ENCODE measurements around the gene ARFRP1. TPM values are rescaled to one million over a fixed set of nuclear protein-coding genes. Genes with fewer than 3 reads are reported as not detected.

ARFRP1 gene
- total RNA-seq, 1 donor from 2014 or later, result 46.5 TPM

- ATAC-seq, result no peak
- intact Hi-C loops (cut with micrococcal nuclease), result no loop called here
- no peak for DNase-seq
Observed at GRCh38 chr20:63744574-63745423, 37.0 kb upstream of the ARFRP1 start.

DNA sequence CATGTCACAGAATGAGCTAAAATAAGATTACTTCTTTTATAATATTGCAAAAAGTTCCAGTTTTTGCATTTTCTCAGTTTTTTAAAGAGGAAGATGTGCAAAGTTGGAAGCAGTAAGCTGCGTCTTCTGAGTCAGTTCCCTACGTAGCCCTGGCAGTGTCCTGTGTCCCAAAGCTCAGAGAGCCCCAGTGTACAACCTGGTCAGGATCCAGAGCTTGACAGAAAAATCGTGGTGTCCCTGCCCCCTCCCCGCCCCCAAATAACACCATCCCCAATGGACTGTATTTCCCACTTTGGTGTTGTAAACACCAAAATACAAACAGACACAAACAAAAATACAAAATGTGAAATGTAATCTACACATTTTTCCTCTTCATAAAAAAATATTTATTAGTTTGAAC lies 36.4 kb upstream of the ARFRP1 start:
- intact Hi-C loops (cut with micrococcal nuclease), result no loop called here
- no peak for ATAC-seq
- DNase-seq, result no peak

GRCh38 chr20:63743210-63743970 lies 35.6 kb upstream of the ARFRP1 start:
- no peak for ATAC-seq
- intact Hi-C loops (cut with micrococcal nuclease), result no loop called here
- DNase-seq, result no peak

GRCh38 chr20:63742381-63743024 lies 34.7 kb upstream of the ARFRP1 start:
- DNase-seq (no peak), ATAC-seq (no peak)
- intact Hi-C loops (cut with micrococcal nuclease), result no loop called here

DNA sequence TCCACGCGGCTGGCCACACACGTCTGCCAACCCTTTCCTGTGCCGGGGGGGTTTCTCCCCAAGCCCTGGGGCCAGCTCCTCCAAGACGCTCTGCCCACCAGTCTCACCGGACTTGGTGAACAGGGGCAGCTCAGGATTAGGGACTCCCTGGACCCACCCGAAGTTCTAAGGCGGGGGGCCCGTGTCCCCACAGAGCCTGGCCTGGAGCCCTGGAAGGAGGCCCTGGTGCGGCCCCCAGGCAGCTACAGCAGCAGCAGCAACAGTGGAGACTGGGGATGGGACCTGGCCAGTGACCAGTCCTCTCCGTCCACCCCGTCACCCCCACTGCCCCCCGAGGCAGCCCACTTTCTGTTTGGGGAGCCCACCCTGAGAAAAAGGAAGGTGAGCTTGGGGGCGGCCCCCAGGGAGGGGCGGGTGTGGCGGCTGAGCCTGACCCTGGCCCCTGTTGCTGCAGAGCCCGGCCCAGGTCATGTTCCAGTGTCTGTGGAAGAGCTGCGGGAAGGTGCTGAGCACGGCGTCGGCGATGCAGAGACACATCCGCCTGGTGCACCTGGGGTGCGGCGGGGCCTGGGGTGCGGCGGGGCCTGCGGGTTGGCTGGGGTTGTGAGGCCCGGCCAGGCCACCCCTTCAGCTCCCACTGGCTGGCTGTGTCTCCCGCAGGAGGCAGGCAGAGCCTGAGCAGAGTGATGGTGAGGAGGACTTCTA lies 34.1 kb upstream of the ARFRP1 start:
- ATAC-seq, result no peak
- no peak for DNase-seq
- intact Hi-C loops (cut with micrococcal nuclease), result no loop called here

- intact Hi-C loops (cut with micrococcal nuclease), result no loop called here
- DNase-seq (no peak), ATAC-seq (no peak)
Observed at GRCh38 chr20:63741354-63741675, 33.5 kb upstream of the ARFRP1 start.

GRCh38 chr20:63740627-63741353 lies 33.0 kb upstream of the ARFRP1 start:
- DNase-seq, result peak; percentile 97
- ATAC-seq, result peak; percentile 80
- intact Hi-C loops (cut with micrococcal nuclease), result no loop called here

DNA sequence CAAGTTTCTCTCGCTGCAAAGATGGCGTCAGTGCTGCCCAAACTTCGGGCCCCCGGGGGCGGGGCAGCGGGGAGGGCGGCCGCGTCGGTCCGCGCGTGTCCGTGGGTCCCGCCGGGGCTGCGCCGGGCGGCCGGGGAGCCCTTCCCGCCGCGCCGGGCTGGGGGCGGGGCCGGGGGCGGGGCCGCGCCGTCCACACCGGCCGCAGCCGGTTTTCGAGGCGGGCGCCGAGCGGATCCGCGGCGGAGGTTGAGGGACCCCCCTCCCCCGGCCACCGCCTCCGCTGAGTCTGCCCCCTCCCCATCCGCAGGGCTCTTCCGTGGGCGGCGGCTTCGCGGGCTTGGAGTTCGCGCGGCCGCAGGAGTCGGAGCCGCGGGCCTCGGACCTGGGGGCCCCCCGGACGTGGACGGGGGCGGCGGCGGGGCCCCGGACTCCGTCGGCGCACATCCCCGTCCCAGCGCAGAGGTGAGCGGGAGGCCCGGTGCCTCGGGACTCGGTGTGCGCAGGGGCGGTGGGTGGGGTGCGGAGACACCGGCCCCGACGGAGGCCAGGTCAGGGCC lies 32.4 kb upstream of the ARFRP1 start:
- DNase-seq, result peak; percentile 78
- peak; percentile 11 for ATAC-seq
- intact Hi-C loops (cut with micrococcal nuclease), result no loop called here

DNA sequence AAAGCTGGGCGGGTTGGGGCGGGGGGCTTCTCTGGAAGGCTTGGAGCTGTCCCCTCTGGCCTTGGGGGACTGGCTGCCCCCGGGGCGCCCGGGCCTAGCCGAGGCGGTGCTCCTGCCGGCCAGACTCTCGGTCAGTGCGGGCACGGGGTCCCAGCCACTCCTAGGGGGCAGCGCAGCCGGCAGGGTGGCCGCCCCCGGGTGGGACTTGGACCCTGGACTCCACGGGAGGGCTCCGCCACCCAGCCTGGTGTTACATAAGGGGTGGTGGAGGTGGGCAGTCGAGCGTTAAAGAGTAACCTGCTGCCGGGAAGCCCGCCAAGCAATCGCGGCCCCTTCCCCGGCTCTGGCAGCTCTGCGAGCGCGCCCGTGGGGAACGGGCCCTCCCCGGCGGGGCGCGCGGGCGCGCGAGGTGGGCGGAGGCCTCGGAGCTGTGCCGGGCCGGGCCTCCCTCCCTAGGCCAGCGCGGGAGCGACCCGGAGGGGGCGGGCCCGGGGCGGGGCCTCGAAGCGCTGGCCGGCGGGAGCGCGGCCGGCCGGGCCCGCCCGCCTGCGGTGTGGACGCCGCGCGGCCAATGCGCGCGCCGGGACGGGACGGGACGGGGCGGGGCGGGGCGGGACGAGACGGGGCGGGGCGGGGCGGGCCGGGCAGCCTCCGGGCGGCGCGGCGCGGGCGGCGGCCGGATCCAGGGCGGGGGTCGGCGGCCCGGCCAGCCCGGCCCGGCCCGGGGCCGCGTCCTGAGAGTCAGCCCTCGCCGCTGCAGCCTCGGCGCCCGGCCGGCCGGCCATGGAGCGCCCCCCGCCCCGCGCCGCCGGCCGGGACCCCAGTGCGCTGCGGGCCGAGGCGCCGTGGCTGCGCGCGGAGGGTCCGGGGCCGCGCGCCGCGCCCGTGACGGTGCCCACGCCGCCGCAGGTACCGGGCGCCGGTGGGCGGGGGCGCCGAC lies 31.6 kb upstream of the ARFRP1 start, which contains the start of gene SLC2A4RG:
TSS of gene SLC2A4RG (plus strand) at position 647 of the 940 bp plus-strand sequence. CDS start at position 784, 137 bp downstream.
- ATAC-seq (peak; percentile 69), DNase-seq (peak; percentile 93)
- intact Hi-C loops (cut with micrococcal nuclease), result no loop called here

DNA sequence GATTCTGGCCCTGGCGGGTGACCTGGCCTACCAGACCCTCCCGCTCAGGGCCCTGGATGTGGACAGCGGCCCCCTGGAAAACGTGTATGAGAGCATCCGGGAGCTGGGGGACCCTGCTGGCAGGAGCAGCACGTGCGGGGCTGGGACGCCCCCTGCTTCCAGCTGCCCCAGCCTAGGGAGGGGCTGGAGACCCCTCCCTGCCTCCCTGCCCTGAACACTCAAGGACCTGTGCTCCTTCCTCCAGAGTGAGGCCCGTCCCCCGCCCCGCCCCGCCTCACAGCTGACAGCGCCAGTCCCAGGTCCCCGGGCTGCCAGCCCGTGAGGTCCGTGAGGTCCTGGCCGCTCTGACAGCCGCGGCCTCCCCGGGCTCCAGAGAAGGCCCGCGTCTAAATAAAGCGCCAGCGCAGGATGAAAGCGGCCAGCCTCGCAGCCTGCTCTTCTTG lies 30.9 kb upstream of the ARFRP1 start:
- DNase-seq (peak; percentile 86), ATAC-seq (peak; percentile 57)
- intact Hi-C loops (cut with micrococcal nuclease), result no loop called here

GRCh38 chr20:63737945-63738686 lies 30.3 kb upstream of the ARFRP1 start:
- intact Hi-C loops (cut with micrococcal nuclease), result no loop called here
- DNase-seq (no peak), ATAC-seq (no peak)

GRCh38 chr20:63737695-63737944 lies 29.8 kb upstream of the ARFRP1 start:
- ATAC-seq (no peak), DNase-seq (no peak)
- intact Hi-C loops (cut with micrococcal nuclease), result no loop called here

DNA sequence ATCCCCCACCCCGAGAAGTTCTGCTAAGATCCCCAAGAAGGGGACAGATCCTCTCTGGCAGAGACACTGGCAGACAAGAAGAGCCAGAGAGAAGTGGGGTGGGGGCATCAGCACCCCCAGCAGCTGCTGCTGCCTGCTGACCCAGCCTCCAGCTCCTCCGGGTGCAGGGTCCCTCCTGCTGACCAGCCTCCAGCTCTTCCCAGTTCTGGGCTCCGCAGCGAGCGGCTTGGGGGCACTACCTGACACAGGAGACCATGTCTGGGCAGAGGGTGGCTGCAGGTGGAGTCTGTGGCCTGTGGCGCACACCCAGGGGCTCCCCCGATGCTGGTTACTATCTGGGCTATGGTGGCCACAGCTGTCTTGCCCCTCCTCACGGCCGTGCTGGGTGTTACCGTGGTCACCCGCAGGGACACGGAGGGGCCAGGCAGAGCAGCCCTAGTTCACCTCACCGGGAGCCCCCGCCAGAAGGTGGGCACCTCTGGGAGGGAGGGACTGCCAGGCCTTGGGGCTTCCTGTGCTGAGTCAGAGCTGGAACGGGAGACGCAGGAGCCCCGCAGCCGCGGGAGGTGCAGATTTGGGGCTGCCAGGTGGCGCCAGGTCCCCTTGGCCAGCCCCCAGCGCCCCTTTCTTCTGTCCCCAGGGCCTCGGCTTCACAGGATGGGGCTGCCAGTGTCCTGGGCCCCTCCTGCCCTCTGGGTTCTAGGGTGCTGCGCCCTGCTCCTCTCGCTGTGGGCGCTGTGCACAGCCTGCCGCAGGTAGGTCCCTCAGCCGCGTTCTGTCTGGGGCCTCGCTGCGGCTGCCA lies 29.3 kb upstream of the ARFRP1 start:
- intact Hi-C loops (cut with micrococcal nuclease), result no loop called here
- DNase-seq (peak; percentile 32), ATAC-seq (no peak)

DNA sequence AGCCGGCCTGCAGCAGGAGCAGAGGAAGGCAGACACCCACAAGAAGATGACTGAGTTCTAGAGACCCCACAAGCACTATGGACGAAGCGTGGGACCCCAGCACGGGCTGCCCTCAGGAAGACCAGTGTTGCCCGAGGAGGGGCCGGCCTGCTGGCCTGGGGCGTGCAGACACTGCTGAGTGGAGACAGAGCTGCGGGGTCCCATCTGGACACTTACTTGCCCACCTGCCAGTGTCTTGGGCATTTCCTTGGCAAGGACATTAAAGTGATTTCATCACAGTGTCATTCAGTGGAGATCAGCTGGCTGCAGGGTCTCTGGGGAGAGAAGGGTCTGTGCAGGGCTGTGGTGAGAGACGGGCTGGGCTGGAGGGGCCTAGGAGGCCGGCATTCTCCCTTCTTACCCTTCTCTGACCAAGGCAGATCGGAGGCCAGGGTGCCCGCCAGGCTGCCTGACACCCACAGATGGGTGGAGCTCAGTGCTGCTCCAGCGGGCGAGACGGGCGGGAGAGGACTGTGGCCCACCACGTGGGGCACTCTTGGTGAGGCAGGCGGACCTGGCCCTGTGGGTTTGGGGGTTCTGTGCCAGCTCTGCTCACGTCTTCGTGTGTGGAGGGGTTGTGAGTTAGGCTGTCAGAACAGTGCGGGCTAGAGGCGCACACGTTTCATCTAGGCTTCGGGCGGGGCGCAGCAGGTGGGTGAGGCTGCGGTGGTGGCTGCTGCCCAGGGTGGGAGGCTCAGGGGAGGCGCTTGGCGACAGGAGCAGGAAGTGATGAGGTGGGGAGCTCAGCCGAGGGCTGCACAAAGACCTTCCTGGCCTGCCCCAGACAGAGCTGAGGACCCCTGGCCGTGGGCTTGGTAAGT lies 28.3 kb upstream of the ARFRP1 start, which contains the start of gene LIME1:
TSS of gene LIME1 (plus strand) at position 806 of the 860 bp plus-strand sequence. CDS start 886 bp downstream, outside the sequence.
- intact Hi-C loops (cut with micrococcal nuclease), result no loop called here
- DNase-seq (peak; percentile 45), ATAC-seq (no peak)

Data from left ventricle myocardium superior (tissue), 1 donor.